GM21619 (cell line): ENCODE data around the gene GPR39.

Experiments used
- ATAC-seq: cut with Tn5 transposase; IDR thresholded peaks from one replicate; pipeline ENCODE4 v1.9.1; 2021; ENCODE audit not compliant: unreplicated experiment

The GPR39 gene

DNA sequence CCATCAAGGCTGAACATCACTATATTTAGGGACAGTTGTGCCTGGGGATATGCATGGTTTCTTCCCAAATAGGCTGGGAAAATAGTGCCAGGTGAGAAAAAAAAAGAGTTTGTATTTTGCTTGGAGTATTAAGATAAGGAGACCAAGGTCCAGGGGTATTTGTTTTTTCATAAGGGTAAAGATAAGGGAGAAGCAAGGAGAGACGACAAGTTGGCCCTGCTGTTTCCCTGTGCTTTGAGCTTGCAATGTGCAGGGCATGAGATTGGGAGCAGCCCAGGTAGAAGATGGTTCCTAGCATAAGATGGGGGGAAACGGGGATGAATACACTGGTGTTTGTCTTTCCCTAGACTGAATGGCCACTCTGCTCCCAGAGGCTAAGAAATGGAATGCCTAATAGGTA, 8.8 kb upstream of the GPR39 start:
- no peak for ATAC-seq

DNA sequence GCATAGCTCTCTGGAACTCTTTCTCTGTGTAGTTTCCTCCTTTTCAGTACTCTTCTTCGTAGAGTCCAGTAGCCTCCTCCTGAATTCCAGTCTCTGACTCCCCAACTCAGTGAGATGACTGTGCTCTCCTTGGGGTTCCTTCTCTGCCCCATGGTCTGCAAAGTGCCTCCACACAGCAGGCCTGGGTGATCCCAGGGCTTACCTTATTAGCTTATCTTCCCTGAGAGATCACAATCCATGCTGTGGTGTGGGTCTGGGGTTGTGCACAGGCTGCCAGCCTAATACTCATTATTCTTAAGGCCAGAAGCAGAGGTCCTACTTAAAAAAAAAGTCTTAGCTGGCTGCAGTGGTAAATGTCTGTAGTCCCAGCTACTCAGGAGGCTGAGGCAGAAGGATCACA, 4.6 kb upstream of the GPR39 start:
- ATAC-seq: no peak

DNA sequence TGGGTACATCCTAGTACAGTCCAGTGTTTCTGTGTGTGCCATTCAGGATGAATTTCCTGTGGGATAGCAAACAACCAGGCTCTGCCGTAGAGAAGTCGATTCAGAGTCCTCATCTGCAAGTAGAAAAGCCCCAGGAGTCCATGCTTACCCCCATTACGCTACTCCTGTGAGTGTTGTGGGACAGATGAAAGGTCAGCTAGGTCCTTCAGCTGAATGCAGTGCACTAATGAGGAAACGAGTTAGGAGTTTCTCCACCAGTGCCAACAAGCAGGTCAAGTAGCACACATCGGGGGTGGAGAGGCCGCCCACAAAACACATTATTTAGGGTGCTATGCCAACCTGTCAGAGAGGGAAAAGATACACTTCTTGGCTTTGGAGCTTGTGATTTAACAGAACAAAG, 2.5 kb upstream of the GPR39 start:
- ATAC-seq: no peak

DNA sequence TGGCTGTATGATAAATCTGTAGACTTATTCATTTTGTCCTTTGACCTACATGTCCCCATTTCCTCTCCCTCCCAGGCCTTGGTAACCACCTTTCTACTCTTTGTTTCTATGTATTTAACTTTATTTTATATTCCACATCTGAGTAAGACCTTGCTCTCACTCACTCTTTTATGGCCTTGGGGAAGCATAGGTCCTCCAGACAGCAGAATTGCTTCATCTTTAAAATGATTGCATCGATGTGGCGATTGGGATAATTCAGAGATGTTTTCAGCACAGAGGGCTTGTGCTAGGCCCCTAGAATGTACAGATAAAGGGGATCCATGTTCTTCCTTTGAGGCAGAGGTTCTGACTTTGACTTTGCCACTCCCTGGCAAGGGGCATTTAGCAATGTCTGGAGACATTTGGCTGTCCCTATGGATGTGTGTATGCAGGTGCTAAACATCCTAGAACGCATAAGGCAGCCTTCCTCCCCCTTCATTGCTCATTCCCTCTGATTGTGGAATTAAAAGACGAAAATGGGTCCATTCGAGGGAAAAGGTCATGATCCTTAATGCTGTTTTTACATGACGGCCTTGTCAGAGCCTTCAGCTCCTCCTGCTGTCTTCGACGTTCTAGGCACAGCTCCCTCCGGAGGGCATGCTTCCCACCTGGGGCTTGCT, 1.2 kb upstream of the GPR39 start:
- ATAC-seq: no peak

DNA sequence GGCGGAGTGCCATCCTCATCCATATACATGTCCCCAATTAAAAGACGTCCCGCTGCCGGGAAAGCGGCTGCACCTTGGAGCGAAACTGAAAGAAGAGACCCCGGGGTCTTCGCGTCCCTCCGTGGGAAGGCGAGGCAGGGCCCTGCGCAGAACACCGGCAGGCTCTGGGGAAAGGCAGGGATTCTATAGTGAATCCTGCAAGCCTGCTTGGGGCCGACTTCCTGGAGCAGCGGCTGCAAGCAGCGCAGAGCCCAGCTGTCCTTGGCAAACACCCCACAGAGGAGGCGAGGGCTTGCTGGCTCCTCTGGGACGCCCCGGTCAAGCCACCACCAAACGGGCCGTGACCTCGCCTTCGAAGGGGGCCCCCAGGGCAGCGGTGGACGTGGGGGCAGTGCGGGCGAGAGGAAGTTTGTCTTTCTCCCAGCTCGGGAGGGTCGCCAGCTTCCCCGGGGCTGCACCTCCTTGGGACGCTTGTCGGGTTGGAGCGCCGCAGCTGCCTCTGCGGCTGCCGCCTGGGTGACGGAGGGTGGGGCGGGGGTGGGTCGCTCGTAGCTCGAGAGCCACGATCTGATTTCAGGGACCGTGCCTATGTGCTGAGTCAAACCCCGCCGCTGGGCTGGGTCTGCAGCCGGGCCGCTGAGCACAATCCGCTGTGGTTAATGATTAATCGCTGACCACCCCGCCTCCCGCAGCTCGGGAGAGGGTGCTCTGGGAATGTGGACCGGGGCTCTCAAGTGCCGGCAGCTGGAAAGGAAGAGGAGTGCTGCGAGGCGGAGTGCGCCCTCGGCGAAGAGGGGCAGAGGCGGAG, 486 bp upstream of the GPR39 start:
- ATAC-seq: no peak

DNA sequence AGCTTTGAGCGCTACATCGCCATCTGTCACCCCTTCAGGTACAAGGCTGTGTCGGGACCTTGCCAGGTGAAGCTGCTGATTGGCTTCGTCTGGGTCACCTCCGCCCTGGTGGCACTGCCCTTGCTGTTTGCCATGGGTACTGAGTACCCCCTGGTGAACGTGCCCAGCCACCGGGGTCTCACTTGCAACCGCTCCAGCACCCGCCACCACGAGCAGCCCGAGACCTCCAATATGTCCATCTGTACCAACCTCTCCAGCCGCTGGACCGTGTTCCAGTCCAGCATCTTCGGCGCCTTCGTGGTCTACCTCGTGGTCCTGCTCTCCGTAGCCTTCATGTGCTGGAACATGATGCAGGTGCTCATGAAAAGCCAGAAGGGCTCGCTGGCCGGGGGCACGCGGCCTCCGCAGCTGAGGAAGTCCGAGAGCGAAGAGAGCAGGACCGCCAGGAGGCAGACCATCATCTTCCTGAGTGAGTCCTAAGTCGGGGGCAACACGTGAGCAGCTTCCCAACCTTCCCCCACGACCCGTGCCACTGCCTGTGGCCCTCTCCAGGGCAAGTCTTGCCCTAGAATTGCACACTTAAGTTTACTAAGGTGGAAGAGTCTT, 928 bp downstream of the GPR39 start:
- no peak for ATAC-seq

DNA sequence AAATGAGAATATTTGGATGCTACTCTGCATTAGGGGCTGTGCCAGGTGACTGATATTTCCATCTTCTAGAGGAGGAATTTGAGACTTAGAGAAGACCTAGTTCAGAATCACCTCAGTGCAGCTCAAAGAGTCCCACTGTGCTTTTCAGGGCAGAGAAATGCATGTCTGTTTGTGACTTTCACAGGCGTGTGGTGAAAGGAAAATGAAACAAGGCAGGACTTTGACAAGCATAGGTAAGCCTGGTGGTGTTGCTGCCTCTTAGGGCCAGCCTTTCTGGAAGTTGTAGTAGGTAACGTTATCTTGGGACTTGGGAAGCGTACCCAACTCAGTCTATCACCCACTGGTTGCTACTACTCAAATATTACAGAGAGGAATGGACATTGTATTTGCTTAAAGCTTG, 2.6 kb downstream of the GPR39 start:
- ATAC-seq: no peak

DNA sequence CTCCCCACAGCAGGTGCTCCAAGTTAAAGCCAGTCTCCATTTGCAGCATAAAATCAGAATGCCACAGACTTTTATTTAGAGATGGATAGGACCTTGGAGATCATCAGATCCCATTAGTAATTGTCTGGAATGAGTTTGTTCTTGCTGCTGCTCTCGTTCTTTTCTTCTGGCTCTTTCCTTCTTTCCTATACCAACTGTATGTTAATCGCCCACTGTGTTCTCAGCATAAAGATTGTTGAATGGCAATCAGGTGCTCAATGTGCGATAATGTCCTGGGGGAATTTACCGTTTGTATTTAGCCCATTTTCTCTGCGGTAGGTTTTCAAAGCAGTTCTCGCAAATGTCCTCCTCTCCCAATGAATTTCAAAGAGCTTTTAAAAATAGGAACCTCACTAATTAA, 3.3 kb downstream of the GPR39 start:
- no peak for ATAC-seq

DNA sequence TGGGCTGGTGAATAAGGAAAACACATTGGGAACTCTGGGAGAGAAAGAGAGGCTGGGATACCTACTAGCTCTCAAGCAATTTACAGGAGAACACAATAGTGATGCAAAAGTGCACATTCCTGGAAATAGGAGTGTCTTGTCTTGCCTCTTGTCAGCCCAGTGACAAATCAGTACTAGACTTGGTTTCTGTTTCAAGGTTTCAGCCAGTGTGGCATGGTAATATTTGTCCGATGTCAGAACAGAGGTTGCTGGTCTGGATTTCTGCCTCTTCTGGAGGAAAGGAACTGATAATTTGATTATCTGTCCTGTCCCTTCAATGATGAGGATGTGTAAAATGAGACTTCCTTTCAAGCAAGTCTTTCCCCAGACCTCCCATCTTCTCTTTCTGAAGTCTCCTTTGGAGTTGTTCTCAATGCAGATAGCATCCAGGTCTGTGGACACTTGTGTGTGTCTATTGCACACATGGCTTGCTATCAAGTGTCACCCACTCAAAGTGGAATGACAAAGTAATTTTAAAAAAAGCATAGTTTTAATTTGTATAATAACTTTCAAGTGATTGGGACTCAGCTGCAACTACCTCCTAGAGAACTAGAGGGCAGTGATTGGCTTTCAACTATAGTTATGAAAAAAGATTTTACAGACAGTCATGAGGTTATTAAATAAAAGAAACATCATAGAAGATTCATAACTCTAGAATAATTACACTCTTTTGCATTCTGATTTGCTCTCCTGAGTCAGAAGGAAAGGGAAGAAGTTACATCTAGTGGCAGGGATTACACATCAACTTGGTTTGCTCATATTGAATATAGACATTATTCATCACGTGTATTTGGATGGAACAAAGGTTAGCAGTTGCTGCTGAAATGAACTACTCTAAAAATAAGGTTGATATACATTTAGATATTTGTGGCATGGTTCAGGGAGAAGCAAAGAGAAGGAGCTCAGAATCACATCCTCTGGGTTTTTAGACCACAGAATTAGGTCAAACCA, 4.5 kb downstream of the GPR39 start:
- no peak for ATAC-seq

DNA sequence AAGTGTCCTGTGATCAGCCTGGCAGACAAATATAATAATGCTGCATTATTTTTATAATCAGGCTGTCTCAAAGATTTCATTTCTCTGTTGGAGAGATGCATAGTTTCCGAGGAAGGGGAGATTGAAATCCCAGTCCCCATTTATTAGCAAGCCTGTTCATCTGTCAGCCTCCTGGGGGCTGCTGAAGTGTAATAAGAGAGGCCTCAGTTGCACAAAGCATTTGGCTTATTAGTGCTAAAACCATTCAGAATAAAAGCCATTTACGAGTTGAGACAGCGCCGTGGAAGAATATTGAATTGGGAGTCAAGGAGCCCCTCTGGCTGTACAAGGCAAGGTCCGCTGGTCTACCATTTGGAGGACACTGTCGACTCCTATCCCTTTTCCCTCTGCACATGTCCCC, 6.1 kb downstream of the GPR39 start:
- no peak for ATAC-seq

DNA sequence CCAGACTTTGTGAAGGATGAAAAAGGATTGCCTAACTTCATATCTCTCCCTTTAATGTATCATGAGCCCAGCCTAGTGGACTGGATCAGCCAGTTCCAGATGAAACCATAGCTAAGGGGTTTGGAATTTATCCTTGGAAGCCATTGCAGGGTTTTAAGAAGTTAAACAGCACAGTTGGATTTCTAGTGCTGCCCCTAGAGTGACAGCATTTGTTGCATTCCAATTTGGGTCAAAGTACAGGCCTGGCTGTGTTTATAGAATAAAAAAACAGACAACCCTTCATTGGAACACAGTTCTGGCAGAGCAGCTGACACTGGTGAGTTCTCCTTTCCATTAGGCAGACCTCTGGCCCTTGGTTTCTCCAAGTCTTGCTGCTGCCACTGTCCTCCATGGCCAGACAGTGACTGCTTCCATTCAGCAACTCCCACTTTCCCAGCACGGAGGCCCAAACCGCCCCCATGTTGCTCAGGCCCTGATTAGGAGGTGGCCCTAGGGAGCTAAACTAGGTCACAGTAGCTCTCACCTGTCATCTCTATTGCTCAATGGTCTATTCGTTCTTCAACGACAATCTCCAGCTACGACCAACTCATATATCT, 8.0 kb downstream of the GPR39 start:
- no peak for ATAC-seq

DNA sequence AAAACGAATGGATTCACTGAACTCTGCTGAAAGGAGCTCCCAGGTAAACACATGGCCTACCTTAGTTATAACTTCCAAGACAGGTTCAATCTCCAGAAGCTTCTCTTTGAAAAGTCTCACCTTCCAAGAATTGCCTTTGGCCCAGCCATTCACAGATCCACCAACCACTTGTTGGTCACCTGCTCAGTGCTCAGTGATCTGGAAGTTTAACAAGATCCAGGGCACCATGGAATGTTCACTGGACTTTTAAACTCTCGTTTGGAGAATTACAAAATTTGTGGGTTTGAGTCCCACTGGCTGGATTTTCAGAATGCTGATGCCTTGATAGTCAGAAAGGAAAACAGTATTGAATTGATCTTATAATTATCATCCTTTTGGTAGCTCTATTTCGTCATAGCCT, 9.4 kb downstream of the GPR39 start:
- no peak for ATAC-seq

DNA sequence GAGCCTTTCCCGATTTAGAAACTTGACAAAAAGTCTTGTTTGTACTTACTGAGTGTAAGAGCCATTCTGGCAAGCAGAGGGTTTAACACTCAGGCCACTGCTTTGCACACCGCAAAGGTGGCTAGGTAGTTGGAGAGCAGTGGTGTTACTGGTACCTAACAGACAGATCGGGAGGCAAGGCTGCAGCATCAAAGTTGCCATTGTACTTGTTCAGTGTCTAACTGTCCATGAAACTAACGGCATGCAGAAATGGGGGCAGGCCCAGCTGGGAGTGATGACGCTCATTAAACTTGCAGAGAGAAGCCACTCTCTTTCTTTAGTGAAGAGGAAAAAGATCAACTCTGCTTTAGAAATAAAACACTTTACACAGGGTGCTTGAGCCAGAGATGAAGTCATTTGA, 10.1 kb downstream of the GPR39 start:
- ATAC-seq: no peak

DNA sequence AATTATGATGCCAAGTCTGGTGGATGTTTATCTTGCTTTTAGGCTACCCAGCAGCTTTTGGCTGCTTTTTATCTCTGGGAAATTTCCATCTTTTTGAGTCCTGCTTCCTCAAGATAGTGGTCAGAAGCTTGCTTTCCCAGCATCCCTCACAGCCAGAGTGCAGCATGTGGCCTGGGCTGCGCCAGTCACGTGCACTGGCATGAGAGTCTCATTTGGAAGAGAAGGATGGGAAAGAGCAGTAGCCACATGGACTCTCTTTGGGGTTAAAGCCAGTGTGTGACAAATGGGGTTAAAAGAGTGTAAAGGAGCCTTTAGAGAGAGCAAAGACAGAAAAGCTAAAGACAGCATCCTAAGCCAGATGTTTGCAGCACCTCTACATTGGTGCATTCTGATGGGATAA, 12.7 kb downstream of the GPR39 start:
- ATAC-seq: no peak

DNA sequence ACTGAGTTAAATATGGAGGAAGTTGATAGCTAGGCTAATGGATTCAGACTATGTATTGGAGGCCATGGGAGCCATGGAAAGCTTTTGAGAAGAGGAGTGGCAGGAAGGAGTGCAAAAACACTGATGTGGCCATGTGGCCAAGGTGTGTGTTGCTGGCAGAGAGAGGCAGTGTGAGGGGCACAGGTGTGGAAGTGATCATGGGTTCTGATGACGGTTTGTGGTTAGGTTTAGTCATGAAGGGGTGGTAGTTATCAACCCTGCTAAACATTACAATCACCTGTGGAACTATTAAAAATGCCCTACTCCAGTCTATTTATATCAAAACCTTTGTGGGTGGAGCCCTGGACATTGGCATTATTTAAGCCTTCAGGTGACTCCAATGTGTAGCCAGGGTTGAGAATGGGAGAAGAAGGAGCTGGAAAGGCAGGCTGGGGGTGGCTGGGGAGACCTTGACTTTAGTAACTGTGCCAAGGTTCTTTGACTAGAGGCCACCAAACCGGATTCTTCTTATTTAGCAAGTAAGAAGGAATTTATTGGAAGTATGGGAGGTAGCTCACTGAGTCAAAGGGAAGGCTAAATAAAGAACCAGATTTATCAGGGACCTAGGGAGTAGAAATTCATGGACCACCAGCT, 13.5 kb downstream of the GPR39 start:
- ATAC-seq: no peak

DNA sequence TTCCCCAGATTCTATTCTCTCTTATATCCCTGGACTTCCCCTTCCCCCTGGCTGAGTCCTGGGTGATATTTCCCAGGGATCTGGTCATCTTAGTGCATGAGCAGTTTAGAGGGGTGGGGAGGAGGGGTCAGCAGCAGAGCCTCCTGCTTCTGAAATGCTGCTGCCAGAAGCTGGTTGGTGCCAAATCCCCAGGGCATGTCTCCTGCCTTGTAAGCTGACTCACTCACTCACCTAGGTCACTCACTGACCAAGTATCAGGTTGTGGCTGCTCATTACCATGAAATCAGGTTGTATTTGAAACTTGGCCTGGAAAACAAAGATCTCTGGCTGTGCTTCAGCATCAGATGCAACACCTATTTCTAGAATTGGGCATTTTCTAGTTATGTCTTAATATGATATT, 14.3 kb downstream of the GPR39 start:
- ATAC-seq: no peak

DNA sequence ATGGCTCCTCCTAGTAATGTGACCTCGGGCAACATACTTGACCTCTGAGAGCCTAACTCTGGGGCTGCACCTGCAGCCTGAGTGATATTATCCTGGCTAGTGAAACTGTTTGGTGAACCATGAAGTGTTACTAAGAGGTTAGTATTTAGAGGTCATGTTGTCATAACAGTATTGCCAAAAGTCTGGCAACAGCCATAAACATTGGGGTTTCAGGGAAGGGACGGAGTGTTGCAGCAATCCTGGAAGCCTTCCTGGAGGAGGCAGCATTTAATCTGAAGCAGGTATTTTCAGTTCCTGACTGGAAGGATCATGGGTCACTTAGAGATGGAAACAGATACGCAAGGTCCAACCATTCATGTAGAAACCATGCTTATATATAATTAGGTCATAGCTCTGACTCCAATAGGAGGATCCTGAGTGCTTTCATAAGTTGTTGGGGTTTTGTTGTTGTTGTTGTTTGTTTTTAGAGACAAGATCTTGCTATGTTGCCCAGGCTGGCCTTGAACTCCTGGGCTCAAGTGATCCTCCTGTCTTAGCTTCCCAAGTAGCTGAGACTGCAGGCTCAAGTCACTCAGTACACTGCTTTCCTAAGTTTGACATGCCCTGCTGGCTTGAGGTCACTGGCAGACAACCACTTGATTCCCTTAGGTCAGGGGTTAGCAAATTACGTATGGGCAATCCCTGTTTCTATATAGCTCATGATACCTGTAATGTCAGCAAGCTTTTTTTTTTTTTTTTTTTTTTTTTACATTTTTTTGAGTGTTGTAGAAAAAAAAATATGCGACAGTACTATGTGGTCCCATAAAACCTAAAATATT, 21.5 kb downstream of the GPR39 start:
- ATAC-seq: no peak

DNA sequence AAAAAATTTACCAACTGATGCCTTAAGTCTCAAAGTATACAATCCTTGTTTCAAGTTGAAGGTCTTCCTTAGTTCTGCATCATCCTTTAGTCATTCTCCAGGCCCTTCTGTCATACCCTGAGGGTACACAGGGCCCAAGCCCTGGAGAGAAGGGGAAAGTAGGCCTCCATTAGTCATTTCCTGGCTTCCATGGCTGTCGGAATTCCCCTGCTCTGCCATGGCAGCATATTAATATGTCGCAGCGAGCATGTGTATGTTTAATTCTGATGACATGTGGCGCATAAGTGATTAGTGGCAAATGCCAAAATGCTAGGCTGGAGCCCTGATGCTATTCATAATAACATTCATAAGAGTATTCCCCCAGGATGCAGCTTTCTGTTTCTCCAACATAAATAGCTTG, 22.1 kb downstream of the GPR39 start:
- no peak for ATAC-seq

DNA sequence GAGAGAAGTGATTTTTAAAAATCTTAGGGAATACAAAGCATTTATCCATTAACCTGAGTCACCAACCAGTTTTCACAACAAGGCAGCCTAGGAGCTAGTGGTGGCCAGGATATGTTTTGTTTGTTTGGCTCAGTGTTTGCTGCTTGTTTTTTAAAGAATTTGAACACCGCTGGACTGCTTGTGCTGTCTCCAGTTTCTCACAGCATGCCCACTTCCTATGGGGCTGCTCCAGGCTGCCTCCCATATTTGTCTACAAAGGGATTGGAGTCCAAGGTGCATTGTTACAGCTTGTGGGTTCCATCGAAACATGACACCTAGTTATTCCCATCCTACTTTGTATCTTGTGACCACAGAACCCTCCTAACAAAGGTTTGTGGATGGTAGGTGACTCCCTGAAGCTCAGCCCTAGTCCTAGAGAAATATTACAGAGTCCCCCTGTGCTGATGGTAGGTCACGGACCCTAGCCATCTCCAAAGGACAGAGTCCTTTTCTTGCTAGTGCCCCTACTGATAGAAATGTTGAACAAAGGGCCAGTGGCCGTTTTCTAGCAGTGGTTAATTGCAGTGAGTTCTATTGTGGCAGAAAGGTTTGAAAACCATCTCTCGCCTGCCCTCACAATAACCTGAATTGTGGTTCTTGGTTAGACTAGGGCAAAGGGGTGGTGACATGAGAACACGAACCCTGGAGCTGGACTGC, 23.2 kb downstream of the GPR39 start:
- no peak for ATAC-seq
